ENCODE data around the gene TTLL12. TPM values are rescaled to one million over a fixed set of nuclear protein-coding genes. Genes with fewer than 3 reads are reported as not detected.

TTLL12 gene
- total and polyA plus RNA-seq, 9 donors, result 10.9 to 22.4 (median 16.1) TPM

Other genes starting within 250 kb of the TTLL12 start
- 23.1 TPM for gene PACSIN2, start 172.0 kb downstream of the TTLL12 start, total RNA-seq
- gene PACSIN2, start 172.0 kb downstream of the TTLL12 start, polyA plus RNA-seq (ENCODE audit: insufficient read depth in 1 of 8, insufficient read length in 8 of 8, low replicate concordance in 1 of 8), result 10 to 100 TPM; 24.3 to 38.6 (median 31.2) TPM
- gene TTLL1, start 97.7 kb downstream of the TTLL12 start, total RNA-seq, result 11.4 TPM
- gene TTLL1, start 97.7 kb downstream of the TTLL12 start, polyA plus RNA-seq (ENCODE audit: insufficient read depth in 1 of 8, insufficient read length in 8 of 8, low replicate concordance in 1 of 8), result 10 to 100 TPM in 6 of 8 donors, 1 to 10 TPM in 2; 9.1 to 11.4 (median 10.3) TPM
- 0.18 TPM for gene BIK, start 76.4 kb downstream of the TTLL12 start, total RNA-seq
- gene BIK, start 76.4 kb downstream of the TTLL12 start, polyA plus RNA-seq (ENCODE audit: insufficient read depth in 1 of 8, insufficient read length in 8 of 8, low replicate concordance in 1 of 8), result under 1 TPM in 4 of 8 donors, not detected in 4; 0.11 to 0.28 (median 0.14) TPM
- gene MCAT, start 43.7 kb downstream of the TTLL12 start, total RNA-seq, result 9.4 TPM
- gene MCAT, start 43.7 kb downstream of the TTLL12 start, polyA plus RNA-seq (ENCODE audit: insufficient read depth in 1 of 8, insufficient read length in 8 of 8, low replicate concordance in 1 of 8), result 10 to 100 TPM; 10.1 to 13.9 (median 11.8) TPM
- gene TSPO, start 35.6 kb downstream of the TTLL12 start, total RNA-seq, result 126 TPM
- gene TSPO, start 35.6 kb downstream of the TTLL12 start, polyA plus RNA-seq (ENCODE audit: insufficient read depth in 1 of 8, insufficient read length in 8 of 8, low replicate concordance in 1 of 8), result 10 to 100 TPM; 57.9 to 75.4 (median 66.6) TPM
- 0.13 TPM for gene SCUBE1, start 156.2 kb upstream of the TTLL12 start, total RNA-seq
- gene SCUBE1, start 156.2 kb upstream of the TTLL12 start, polyA plus RNA-seq (ENCODE audit: insufficient read depth in 1 of 8, insufficient read length in 8 of 8, low replicate concordance in 1 of 8), result 1 to 10 TPM in 2 of 8 donors, under 1 TPM in 6; 0.19 to 2.1 (median 0.51) TPM
- gene MPPED1, start 224.9 kb upstream of the TTLL12 start, total RNA-seq, result 0.89 TPM
- 1 to 10 TPM in 2 of 8 donors, under 1 TPM in 6; 0.21 to 4.5 (median 0.52) TPM for gene MPPED1, start 224.9 kb upstream of the TTLL12 start, polyA plus RNA-seq (ENCODE audit: insufficient read depth in 1 of 8, insufficient read length in 8 of 8, low replicate concordance in 1 of 8)